Uterus (tissue), 2 donors: ENCODE measurements around the gene TRPV5.

ENCODE experiments used
- CTCF ChIP-seq, 4 experiments: fragments of 200-600 bp in 2 of 4; fragments of 450-650 bp in 2 of 4; sonication (generic) in 2 of 4; IDR thresholded peaks; one replicate each; pipeline ENCODE4 v1.5.1; 2016 to 2019; ENCODE audit warnings: antibody characterized with exemption in 4 of 4, mild to moderate bottlenecking in 2 of 4, moderate library complexity in 1 of 4
- POLR2A ChIP-seq, 2 donors: fragments of 450-650 bp; IDR thresholded peaks; one replicate each; pipeline ENCODE4 v1.6.1; 2016; ENCODE audit warnings: antibody characterized with exemption in 2 of 2, mild to moderate bottlenecking in 1 of 2, moderate library complexity in 1 of 2

GRCh38 chr7:142859829-142860228, 73.7 kb downstream of the TRPV5 start:
- TF ChIP-seq POLR2A (IDR thresholded peaks at IDR 0.05), result no peak
- no peak for TF ChIP-seq CTCF (IDR thresholded peaks at IDR 0.05)
